RWPE2 (cell line): ENCODE data around the gene LRBA.
"Not testable (repeated sequence)": the region's sequence is repeated elsewhere in the genome, so short reads cannot be mapped to it uniquely, and the experiment has no call there.

Experiments used
- ATAC-seq: fragments of 200-7000 bp; cut with Tn5 transposase; 3 replicates; pipeline ENCODE4 v1.9.1; 2021; ENCODE audit warnings: low read depth
- DNase-seq: peaks from one replicate; pipeline ENCODE4 v3.0.0-alpha.2; 2020; ENCODE audit warnings: low spot score
- H3K27ac ChIP-seq: fragments of 450-650 bp; 2 replicates; pipeline ENCODE4 v1.5.1; 2017; ENCODE audit warnings: mild to moderate bottlenecking; ENCODE audit not compliant: poor library complexity, severe bottlenecking
- H3K27me3 ChIP-seq: fragments of 250-450 bp; sonication (Bioruptor Pico); 2 replicates; pipeline ENCODE4 v1.5.1; 2021; ENCODE audit warnings: mild to moderate bottlenecking, moderate library complexity; ENCODE audit not compliant: insufficient read depth, poor library complexity, severe bottlenecking
- H3K36me3 ChIP-seq: fragments of 250-450 bp; sonication (Bioruptor Pico); 2 replicates; pipeline ENCODE4 v1.5.1; 2020; ENCODE audit warnings: low read depth, mild to moderate bottlenecking, moderate library complexity
- H3K4me1 ChIP-seq: fragments of 250-450 bp; sonication (Bioruptor Pico); 2 replicates; pipeline ENCODE4 v1.5.1; 2021; ENCODE audit warnings: mild to moderate bottlenecking, moderate library complexity; ENCODE audit not compliant: insufficient read depth, poor library complexity, severe bottlenecking
- H3K4me3 ChIP-seq: fragments of 250-450 bp; sonication (Bioruptor Pico); 2 replicates; pipeline ENCODE4 v1.5.1; 2021; ENCODE audit warnings: mild to moderate bottlenecking, moderate library complexity; ENCODE audit not compliant: severe bottlenecking
- H3K9me3 ChIP-seq: fragments of 250-450 bp; sonication (Bioruptor Pico); 2 replicates; pipeline ENCODE4 v1.5.1; 2021; ENCODE audit warnings: mild to moderate bottlenecking, moderate library complexity; ENCODE audit not compliant: severe bottlenecking
- TF ChIP-seq, protein P1 (sequence below): fragments of 450-650 bp; IDR thresholded peaks from one replicate; pipeline ENCODE4 v1.5.1; 2017; ENCODE audit warnings: mild to moderate bottlenecking, moderate library complexity; ENCODE audit not compliant: poor library complexity, severe bottlenecking

The LRBA gene

GRCh38 chr4:150751648-150752047 lies 263.4 kb downstream of the LRBA start:
- no peak for DNase-seq
- Histone ChIP-seq H3K36me3 (no peaks in the 10 kb centered on the region), H3K4me3 (no peak overlapping the region), H3K9me3 (no peaks in the 10 kb centered on the region), H3K4me1 (no peaks in the 10 kb centered on the region), H3K27ac (no peak overlapping the region), H3K27me3 (no peaks in the 10 kb centered on the region)
- TF ChIP-seq, protein P1, sequence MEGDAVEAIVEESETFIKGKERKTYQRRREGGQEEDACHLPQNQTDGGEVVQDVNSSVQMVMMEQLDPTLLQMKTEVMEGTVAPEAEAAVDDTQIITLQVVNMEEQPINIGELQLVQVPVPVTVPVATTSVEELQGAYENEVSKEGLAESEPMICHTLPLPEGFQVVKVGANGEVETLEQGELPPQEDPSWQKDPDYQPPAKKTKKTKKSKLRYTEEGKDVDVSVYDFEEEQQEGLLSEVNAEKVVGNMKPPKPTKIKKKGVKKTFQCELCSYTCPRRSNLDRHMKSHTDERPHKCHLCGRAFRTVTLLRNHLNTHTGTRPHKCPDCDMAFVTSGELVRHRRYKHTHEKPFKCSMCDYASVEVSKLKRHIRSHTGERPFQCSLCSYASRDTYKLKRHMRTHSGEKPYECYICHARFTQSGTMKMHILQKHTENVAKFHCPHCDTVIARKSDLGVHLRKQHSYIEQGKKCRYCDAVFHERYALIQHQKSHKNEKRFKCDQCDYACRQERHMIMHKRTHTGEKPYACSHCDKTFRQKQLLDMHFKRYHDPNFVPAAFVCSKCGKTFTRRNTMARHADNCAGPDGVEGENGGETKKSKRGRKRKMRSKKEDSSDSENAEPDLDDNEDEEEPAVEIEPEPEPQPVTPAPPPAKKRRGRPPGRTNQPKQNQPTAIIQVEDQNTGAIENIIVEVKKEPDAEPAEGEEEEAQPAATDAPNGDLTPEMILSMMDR: no peak
- ATAC-seq: no peak

DNA sequence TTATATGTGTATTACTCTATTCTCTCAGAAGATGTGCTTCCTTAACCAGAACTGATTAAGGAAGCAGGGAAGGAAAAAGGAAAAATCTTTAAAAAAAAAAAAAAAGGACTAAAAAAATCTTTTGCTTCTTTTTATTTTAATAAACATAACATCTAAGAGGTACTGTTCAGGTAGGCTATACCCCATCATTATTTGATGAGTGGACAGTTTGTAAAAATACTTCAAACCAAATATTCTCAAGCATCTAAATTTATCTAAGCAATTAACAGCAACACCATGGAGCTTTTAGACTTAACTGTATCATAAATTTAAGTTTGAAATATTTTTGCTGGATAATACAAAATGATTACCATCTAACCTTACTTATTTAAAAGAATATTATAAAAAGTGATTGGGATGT lies 264.3 kb downstream of the LRBA start:
- H3K27ac ChIP-seq: no peak overlapping the region
- no peak overlapping the region for H3K4me3 ChIP-seq
- no peaks in the 10 kb centered on the region for H3K4me1 ChIP-seq
- H3K9me3 ChIP-seq: no peaks in the 10 kb centered on the region
- DNase-seq: no peak
- 0 out of 2 replicates have a peak, but pooled peaks cover 3% of the 10 kb centered on the region for H3K36me3 ChIP-seq
- no peak for ATAC-seq
- TF ChIP-seq, protein P1: no peak
- no peaks in the 10 kb centered on the region for H3K27me3 ChIP-seq

- TF ChIP-seq, protein P1: no peak
- Histone ChIP-seq H3K9me3 (no peaks in the 10 kb centered on the region), H3K27me3 (no peaks in the 10 kb centered on the region), H3K4me1 (peaks cover 21% of the 10 kb centered on the region), H3K4me3 (no peak overlapping the region), H3K36me3 (0 out of 2 replicates have a peak, but pooled peaks cover 3% of the 10 kb centered on the region), H3K27ac (no peak overlapping the region)
- DNase-seq (no peak), ATAC-seq (no peak)
Measured at GRCh38 chr4:150746156-150746555, 268.9 kb downstream of the LRBA start.

GRCh38 chr4:150744570-150744969 lies 270.5 kb downstream of the LRBA start:
- ATAC-seq (no peak), DNase-seq (no peak)
- Histone ChIP-seq H3K27me3 (no peaks in the 10 kb centered on the region), H3K36me3 (peaks cover 7% of the 10 kb centered on the region; the same call in 1 of the 2 replicates), H3K27ac (no peak overlapping the region), H3K4me1 (peaks cover 21% of the 10 kb centered on the region), H3K4me3 (no peak overlapping the region), H3K9me3 (peaks cover 5% of the 10 kb centered on the region)
- TF ChIP-seq, protein P1: no peak

GRCh38 chr4:150743564-150744342 lies 271.3 kb downstream of the LRBA start:
- no peak for DNase-seq
- peaks cover 21% of the 10 kb centered on the region for H3K4me1 ChIP-seq

DNA sequence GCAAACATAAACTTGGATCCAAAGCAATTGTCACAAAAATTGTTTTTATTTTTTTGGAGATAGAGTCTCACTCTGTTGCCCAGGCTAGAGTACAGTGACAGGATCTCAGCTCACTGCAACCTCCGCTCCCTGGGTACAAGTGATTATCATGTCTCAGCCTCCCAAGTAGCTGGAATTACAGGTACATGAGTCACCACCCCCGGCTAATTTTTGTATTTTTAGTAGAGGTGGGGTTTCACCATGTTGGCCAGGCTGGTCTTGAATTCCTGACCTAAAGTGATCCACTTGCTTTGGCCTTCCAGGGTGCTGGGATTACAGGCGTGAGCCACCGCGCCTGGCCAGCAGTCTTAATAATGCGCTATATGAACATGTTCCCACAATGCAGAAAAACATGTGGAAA lies 272.2 kb downstream of the LRBA start:
- peaks cover 21% of the 10 kb centered on the region for H3K4me1 ChIP-seq
- not testable (repeated sequence) for DNase-seq, H3K4me3 ChIP-seq, H3K9me3 ChIP-seq, H3K36me3 ChIP-seq, H3K27me3 ChIP-seq, H3K27ac ChIP-seq
- ATAC-seq: peak; percentile 41

More at GRCh38 chr4:150743564-150744342, 271.3 kb downstream of the LRBA start:
- no peak overlapping the region for H3K4me3 ChIP-seq
- peak overlapping the region; percentile 18 for H3K27ac ChIP-seq
- TF ChIP-seq, protein P1: no peak
- ATAC-seq: 0 out of 3 replicates have a peak, but pooled peaks have one; percentile 35
- H3K36me3 ChIP-seq: peaks cover 7% of the 10 kb centered on the region; the same call in 1 of the 2 replicates
- H3K27me3 ChIP-seq: no peaks in the 10 kb centered on the region
- H3K9me3 ChIP-seq: peaks cover 5% of the 10 kb centered on the region
